NCI-H1105 (cell line): ENCODE measurements around the gene DENND2D.

ENCODE experiments used
- DNase-seq: peaks from one replicate; lab custom pipeline; 2025; lab: John Stamatoyannopoulos, UW

The DENND2D gene

DNA sequence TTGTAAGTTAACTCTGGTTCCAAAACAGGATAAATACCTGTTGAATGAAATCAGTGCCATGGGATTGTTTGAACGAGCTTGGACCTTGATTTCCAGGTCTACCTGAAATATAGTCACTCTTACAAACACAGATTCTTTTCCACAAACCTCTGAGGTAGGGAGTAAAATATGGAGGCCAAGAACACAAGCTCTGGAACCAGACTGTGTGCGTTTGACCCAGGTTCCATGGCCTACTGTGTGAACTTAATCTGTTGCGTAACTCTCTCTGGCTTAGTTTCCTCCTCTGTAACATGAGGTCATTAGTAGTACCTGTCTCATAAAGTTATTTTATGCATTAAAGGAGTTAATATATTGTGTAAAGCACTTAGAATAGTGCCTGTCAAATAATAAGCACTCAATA lies 25.1 kb downstream of the DENND2D start:
- DNase-seq: no peak

DNA sequence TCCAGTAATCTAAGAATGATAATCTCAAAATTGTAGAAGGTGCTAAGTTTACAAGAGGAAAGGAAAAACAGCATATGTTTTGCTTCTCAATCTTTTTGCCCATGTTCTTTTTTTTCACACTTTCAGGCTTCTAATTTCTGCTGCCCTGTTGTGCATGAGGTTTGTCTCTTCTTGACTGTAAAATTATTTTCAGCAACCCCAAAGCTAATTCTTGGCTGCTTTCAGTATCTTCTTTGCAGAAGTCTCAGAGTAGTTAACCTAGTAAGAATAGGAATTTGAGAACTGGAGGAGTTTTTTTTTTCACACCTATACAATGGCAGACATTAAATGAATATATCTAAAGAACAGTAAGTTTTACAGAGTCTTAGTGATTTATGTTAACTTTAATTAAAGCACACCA lies 26.4 kb downstream of the DENND2D start:
- no peak for DNase-seq

DNA sequence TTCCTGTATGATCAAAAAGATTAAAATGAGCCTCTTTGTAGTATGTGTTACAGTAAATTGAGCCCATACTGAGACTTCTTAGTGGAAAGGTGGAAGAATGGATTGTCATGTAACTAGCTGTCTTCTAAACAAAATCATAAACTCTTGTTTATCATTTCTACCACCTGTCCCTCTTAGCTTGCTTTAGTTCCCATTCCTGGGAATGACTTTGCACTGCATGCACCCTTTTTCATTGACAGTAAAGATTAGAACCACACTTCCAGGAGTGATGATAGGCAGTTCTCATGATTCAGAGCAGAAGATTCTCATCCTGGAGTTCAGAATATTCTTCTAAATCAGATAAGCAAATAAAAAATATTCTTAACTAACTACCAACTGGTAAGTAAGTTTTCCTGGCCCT lies 28.0 kb downstream of the DENND2D start:
- DNase-seq: no peak

DNA sequence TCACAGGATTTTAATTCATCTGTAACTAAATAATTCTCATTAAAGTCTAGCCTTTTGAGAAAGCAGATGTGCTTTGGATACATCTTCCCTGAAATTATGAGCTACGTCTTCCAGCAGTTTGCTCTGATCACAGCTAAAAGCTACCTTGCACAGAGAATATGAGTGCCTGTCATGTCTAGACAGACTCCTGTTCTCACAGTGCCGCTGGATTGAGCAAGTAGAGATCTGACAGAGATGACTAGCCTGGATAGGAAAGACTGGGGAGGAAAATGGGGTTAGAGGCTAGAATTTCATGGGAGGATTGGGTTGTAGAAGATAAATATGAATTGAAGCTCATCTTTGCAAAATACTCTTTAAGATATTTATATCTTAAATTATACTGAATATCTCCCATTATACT lies 36.3 kb downstream of the DENND2D start:
- DNase-seq: no peak

DNA sequence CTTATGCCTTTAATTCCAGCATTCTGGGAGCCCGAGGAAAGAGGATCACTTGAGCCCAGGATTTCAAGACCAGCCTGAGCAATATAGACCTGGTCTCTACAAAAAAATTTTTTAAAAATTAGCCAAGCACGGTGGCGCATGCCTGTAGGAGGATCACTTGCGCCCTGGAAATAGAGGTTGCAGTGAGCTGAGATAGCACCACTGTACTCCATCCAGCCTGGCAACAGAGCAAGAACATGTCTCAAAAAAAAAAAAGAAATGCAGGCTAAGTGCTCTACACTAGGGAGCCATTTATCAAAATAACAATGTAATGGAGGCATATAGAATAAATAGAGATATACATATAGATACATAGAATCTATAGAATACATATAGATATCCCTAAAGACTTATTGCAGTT lies 37.1 kb downstream of the DENND2D start:
- DNase-seq: no peak

DNA sequence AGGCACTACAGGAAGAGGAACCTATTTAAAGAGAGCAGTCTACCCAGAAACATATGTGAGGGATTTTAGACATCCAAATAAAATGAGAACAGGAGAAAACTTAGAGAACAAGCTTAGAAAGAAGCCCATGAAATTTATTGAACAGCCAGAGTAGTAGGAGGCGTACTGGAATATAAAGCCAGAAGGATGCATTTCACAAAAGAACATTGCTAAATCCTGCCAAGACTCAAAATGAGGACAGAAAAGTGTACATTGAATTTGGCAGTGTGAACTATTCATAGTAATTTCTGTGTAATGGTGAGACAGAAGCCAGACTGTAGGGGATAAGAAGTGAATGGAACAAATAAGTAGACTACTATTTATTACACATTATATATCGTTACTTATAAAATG lies 38.0 kb downstream of the DENND2D start:
- no peak for DNase-seq

DNA sequence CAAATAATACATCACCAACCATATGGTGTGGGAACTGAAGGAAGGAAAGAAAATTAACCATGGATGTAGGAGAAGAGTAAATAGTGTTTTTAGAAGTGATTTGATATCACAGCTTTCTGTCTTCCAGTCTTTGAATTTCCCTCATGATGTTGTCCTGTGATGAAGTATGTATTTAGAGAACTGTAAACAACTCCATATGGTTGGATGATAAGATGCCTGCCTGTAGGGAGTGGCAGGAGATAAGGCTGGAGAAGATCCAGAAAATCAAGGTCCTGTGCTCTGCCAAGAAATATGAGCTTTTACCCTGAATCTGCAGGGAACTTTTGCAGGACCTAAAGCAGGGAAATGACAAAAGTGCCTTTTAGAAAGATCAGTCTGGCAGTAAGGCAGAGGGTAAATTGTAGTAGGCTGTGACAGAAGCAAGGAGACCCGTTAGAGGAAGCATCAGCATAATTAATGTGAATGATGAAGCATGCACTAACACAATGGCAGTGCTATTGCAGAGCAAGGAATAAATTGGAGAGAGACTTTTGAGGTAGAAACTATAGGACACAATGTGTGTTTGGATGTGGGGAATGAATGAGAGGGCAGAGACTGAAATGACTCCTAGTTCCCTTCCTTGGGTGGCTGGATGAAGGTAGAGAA lies 38.5 kb downstream of the DENND2D start:
- no peak for DNase-seq

DNA sequence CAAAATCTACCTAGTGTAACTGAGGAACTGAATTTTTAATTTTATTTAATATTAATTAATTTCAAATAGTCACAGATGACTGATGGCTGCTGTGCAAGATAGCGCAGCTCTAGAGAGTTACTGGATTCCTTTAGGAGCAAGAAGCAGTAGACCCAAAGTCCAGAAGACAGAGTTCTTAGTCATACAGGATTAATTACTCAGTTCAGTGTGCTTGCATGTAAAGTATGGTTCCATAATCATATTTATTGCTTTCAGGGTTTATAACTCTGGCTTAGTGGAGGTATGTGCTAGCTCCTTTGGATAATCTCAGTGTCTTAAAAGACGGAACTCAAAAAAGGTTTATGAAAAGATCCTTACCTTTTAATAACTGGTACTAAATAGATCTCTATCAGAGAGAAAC lies 43.0 kb downstream of the DENND2D start:
- DNase-seq: no peak

DNA sequence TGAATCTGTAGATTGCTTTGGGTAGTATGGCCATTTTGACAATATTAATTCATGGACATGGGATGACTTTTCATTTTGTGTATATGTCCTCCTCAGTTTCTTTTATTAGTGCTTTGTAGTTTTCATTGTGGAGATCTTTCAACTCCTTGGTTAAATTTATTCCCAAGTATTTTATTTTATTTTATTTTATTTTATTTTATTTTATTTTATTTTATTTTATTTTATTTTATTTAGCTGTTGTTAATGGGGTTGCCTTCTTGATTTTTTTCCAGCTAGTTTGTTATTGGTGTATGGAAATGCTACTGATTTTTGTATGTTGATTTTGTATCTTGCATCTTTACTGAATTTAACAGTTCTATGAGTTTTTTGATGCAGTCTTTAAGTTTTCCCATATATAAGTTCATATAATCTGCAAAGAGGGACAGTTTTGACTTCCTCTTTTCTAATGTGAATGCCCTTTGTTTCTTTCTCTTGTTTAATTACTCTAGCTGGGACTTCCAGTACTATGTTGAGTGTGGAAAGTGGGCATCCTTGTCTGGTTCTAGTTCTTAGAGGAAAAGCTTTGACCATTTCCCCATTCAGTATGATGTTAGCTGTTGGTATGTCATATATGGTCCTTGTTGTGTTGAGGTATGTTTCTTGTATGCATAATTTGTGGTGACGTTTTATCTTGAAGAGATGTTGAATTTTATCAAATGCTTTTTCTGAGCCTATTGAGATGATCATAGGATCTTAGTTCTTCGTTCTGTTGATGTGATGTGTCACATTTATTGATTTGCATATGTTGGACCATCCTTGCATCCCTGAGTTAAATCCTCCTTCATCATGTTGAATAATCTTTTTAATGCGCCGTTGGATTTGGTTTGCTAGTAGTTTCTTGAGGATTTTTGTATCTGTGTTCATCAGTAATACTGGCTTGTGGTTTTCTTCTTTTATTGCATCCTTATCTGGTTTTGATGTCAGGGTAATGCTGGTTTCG lies 46.1 kb downstream of the DENND2D start:
- no peak for DNase-seq

DNA sequence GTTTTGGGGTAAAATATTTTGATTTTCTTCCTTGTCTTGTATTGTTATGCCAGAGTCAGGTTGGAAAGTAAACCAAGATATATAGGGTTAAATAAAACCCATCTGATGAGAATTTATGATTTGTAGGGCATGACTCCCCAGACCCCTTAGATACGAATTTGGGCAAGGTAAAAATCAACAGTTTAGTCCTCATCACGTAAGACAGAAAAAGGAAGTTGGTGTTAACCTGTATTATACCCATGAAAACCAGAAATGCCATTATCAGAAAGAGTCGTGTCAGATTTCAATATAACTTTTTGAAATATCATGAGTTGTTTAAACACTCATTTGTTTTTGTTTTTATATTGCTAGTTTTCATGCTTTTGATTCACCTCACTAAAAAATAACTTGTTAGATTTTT lies 48.6 kb downstream of the DENND2D start:
- no peak for DNase-seq

DNA sequence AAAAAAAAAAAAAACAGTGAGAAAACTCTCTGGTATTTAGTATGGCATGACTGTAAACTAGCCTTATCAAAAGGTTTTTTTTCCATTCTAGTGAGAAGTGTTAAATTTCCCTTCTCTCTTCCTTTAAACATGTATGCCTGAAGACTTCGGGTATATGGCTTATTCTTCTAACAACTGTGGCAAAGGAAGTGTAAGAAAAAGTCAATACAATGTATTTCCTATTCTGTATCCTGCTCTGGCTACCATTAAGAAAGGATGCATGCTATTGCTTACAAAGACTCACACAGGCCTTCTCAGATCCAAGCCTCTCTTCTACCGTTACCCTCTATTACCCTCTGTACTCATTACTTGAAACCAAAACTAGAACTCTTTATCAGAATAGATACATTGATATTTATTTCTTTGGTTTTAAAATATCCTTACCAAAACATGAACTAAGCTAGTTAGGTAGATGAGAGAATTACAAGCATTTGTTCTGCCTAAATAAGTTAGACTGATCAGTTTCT lies 52.0 kb downstream of the DENND2D start:
- DNase-seq: no peak

DNA sequence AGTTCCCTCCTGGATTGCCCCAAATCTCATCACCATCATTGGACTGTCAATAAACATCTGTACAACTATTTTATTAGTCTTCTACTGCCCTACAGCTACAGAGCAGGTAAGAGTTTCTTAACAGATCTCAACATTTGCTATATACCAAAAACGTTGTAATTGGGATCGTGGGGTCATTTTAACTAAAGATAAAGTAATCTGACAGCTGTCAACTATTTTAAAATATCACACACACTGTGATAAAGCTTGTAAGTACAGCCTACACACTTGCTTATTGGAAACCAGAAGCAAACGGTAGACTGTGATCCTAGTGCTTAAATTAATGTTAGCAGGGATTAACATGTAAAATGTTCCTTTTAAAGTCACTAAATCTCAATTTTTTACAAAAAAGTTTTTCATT lies 52.5 kb downstream of the DENND2D start:
- no peak for DNase-seq

DNA sequence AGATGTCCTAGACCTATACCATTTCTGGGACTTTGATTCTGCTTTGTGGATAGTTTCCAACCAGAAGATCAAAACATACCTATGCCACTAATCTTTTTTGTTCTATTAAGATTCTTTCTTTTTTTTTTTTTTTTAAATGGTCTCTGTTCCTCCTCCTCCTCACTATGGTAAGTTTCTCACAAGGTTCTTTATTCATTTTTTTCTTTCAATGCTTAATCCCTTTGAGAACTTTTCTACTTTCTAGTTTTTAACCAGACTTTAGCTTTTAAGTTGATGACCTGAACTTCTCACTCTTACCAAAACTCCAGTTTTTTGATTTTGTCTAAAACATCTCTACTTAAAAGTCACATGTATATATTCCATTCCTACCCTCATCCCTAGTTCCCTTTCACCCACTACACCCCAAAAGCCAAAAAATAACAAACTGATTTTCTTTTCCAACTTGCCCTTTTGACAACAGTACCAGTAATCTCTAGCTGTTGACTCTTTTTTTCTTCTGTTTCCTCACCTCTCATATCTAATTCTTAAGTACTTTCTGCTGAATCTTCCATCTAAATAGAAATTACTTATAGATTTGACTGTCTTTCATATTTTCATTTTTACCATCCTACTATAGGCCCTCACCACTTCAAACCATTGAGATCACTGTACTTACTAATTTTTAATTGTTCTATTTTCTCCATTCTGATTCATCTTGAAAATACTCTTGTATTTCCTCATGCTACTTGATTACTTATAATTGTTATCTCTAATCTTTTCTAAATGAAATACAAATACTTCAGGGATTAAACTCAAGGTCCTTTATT lies 54.3 kb downstream of the DENND2D start:
- DNase-seq: no peak

DNA sequence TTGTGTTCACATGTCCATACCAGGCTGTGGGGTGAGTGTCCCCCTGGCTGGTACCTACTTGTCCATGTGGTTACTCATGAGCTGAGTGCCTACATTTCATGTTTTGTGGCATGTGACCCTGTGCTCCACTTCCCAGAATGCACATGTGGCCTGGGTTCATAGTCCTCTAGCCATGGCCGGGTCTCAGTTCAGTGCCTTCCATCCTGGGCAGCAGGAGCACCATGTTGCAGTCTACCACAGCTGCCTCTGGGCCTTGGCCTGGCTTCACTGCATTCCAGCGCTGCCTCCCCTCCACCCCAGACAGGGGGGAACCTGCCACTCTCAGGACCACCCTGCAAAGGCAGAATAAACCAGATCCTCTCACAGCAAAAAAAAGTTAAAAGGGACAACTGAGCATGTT lies 54.9 kb downstream of the DENND2D start:
- DNase-seq: no peak

DNA sequence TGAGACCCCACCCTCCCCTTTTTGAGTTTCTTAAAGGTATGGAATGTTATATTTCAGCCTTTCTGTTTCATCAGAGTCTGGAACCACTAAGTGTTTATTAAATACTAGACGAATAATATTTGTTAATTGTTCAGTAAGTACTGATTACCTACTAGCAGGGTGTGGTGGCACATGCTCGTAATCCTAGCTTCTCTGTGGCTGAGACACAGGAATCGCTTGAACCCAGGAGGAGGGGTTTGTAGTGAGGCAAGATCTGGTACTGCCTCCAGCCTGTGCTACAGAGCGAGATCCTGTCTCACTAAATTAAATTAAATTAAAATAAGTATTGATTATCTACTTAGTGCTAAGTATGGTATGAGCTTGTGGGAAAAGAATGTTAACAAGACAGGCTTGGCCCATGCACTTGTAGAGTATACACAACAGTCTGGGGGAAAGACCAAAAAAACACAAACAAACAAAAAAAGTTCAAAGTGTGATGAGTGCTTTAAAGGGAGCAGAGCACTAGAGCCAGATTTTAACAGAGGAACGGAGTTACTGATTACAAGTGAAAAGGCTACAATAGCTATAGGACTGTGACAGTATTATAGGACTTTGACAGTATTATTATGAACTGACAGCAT lies 58.0 kb downstream of the DENND2D start:
- no peak for DNase-seq

DNA sequence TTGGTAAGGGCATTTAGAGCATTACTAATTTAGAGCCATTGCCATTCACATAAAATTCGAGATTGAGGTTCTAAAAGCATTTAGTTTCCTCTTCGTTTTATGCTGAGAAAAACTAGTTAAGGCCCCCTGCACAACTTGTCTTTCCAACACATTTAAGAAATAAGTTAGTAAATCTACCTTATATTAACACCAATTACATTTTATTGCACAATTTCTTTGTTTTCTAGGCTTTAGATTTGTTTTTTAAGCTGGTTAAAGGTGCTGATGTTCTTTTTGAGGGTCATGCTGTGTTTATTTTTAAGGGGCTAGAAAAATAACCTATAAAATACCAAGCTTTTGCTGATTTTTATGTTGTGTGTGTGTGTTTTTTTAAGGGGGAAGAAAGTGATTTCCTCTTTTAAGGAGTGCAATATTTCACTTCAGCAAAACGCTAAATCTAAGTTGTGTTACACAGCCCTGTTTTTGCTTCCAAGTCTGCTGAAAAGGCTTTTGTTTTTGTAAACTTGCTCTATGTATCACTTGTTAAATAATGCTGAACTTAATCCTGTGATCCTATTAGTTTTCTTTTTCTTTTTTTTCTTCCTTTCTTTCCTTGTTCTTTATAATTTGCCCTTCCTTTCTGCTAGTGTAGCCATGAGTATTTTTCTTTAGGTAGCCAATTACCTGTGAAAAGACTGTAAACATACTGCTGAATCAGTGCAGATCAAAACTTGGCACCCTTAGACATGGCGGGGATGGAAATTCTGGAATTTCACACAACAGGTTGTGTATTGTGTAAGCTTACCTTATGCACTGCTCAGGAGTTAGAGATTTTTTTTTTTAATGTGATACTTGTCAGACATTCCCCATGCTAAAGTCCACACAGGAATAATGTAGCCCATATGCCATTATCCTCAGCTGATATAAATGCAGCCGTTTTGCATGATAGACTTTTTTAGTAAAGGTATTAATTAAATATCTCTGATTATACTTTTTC lies 58.9 kb downstream of the DENND2D start:
- DNase-seq: no peak

DNA sequence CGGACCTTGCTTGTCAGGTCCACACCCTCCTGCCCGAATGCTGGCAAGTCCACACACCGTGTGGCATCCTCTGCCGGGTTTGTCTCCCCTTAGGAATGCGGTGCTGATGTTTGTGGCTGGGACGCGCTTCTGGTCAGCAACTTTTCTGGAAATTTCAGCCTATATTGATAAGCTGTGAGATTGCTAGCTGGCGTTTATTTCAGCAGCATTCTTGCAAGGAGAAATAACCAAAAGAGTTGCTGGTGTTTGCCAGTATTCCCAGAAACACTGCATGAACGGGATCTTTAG lies 59.8 kb downstream of the DENND2D start:
- no peak for DNase-seq

DNA sequence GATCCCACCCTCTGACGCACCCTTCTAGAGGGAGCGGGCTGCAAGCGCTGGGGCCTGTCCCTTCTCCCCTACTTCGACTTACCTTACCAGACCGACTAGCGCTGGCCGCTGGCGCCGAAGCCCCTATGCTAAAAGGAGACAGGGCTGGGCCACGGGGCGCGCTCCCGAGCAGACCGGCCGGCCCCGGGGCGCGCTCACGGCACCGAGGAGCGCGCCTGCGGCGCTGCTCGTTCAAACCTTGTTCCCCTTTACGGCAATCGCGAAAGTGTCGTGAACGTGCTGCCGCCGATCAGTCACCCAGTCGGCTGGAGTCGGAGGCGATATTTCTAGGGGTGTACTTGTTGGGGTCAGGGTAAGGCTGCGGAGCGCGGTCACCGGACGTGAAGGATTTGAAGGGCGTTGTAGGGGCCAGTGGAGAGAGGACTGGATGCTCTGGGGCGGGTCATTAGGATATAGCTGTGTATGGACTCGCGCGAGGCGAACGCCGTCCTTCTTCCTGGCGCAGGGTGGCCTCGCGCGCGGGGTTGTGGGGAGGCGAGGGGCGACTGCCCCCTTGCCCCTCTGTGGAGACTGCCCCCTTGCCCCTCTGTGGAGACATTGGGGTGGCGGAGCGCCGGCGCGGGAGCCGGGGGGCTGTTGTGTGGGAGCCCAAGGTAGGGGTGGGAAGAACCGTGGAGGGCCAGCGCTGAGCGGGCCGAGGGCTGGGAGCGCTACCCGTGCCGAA lies 60.3 kb downstream of the DENND2D start, which contains the start of the genes CEPT1 and DRAM2:
TSS of gene CEPT1 (plus strand) at position 268 of the 724 bp plus-strand sequence. CDS start 7,492 bp downstream, outside the sequence.
TSS of gene DRAM2 (minus strand) at position 138 of the 724 bp plus-strand sequence. CDS start 8,539 bp downstream, outside the sequence.
- peak; percentile 94 for DNase-seq

DNA sequence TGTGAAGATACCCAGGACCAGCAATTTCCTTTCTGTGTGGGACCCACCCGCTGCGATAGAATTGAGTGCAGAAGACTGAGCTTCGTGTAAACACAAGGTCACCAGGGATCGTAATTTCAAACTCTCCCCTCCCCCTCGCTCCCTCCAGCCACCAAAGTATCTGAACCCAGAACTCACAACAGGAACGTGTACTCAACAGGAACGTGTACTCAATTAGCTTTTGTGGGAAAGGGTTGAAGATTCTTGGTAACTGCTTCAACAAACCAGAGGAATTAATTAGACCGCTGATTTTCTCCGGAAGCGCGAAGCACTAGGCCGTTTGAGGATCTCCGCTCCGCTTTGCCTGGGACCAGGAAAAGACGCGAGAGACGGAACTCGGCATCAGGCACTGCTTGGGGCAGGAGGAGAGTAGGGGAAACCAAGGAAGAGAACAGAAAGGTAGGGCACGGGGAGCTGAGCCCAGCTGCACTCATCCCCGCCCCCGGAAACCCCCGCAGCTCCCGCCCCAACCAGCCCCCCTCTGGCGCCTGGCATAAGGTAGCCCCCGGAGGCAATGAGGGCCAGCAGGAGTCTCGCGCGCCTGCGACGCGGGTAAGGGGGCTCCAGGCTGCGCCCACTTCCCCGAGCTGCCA lies 61.0 kb downstream of the DENND2D start:
- peak; percentile 85 for DNase-seq
